ENCODE data around the gene OLFM2. TPM values are rescaled to one million over a fixed set of nuclear protein-coding genes. Genes with fewer than 3 reads are reported as not detected.

OLFM2 gene
- total RNA-seq, 1 experiment from 2014 or later, result 3.4 TPM

DNA sequence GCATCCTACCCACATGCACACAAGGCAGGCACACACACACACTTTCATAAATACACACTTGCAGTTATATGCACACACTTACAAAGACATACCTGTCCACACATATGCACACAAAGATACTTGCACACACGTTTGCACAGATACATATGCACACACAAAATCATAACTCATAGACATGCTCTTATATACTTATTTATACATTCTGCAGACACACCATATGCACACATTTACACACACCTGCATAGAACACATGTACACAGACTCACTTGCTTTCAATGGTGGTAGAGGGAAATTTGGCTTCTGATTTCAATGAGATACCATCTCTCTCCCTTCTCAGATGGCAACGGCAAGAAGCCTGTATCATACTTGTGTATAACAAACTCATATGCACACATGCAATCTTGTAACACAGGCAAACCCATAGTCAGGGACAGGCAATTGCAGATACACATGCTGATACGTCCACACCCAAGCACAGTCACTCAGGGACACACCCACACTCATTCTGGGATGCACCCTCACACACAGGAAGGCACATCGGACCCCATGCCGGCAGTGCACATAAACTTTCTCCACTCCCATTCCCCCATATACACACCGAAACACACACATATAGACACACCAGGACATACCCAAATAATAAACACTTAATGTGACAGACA, 24.7 kb downstream of the OLFM2 start:
- no peak overlapping the region for H3K4me2 ChIP-seq
- TF ChIP-seq EZH2 (IDR thresholded peaks at IDR 0.05; ENCODE audit: low read depth), result no peak
- TF ChIP-seq, protein P1, sequence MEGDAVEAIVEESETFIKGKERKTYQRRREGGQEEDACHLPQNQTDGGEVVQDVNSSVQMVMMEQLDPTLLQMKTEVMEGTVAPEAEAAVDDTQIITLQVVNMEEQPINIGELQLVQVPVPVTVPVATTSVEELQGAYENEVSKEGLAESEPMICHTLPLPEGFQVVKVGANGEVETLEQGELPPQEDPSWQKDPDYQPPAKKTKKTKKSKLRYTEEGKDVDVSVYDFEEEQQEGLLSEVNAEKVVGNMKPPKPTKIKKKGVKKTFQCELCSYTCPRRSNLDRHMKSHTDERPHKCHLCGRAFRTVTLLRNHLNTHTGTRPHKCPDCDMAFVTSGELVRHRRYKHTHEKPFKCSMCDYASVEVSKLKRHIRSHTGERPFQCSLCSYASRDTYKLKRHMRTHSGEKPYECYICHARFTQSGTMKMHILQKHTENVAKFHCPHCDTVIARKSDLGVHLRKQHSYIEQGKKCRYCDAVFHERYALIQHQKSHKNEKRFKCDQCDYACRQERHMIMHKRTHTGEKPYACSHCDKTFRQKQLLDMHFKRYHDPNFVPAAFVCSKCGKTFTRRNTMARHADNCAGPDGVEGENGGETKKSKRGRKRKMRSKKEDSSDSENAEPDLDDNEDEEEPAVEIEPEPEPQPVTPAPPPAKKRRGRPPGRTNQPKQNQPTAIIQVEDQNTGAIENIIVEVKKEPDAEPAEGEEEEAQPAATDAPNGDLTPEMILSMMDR (conservative IDR thresholded peaks at IDR 0.05), result no peak
- peaks cover 4% of the 10 kb centered on the region; the same call in 1 of the 2 replicates for H3K27me3 ChIP-seq (ENCODE audit: insufficient read depth, low read depth)
- H3K9me3 ChIP-seq (ENCODE audit: insufficient read depth, low read depth), result no peaks in the 10 kb centered on the region
- DNase-seq, result no peak
- H3K4me3 ChIP-seq, result no peak overlapping the region
- H2AFZ ChIP-seq, result no peak overlapping the region
- no peaks in the 10 kb centered on the region for H3K4me1 ChIP-seq (replicated peaks; ENCODE audit: insufficient read depth)
- no peaks in the 10 kb centered on the region for H3K9me2 ChIP-seq (ENCODE audit: insufficient read depth)
- CTCF ChIA-PET, result no interaction called here
- intact Hi-C loops (cut with micrococcal nuclease; ENCODE audit: unreplicated experiment), result loop anchor here (5.0 to 10.0 kb wide), 2 partner anchors 64 to 287 kb away; partner anchors contain the start of gene ZNF561
- H3F3A ChIP-seq (ENCODE audit: insufficient read depth, low read depth), result peaks cover 15% of the 10 kb centered on the region; the same call in 1 of the 2 replicates
- no peaks in the 10 kb centered on the region for H3K79me2 ChIP-seq (ENCODE audit: low read depth)
- no TSS peak for BruUV-seq (replicated peaks)
- H4K20me1 ChIP-seq (ENCODE audit: insufficient read depth), result no peaks in the 10 kb centered on the region
- H3K36me3 ChIP-seq (ENCODE audit: low read depth), result no peaks in the 10 kb centered on the region
- H3K27ac ChIP-seq, result no peak overlapping the region
- POLR2A ChIA-PET (ENCODE audit: unreplicated experiment), result no interaction called here

DNA sequence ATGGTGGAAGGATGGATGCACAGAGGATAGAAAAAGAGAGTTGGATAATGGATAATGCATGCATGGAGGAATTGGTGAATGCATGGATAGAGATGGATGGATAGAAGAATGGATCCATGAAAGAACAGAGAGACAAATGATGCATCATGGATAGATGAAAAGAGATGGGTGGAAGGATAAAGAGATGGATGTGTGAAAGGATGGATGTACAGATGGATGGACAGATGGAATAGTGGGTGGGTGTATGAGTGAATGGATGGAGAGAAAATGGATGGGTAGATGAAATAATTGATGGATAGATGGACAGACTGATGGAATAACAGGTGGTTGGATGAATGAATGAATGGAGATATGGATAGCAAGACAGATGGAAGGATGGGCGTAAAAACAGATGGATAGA, 25.7 kb downstream of the OLFM2 start:
- no peak overlapping the region for H2AFZ ChIP-seq
- peaks cover 4% of the 10 kb centered on the region; the same call in 1 of the 2 replicates for H3K27me3 ChIP-seq (ENCODE audit: insufficient read depth, low read depth)
- H3K4me2 ChIP-seq, result no peak overlapping the region
- H3F3A ChIP-seq (ENCODE audit: insufficient read depth, low read depth), result peaks cover 9% of the 10 kb centered on the region; the same call in 1 of the 2 replicates
- H3K9me3 ChIP-seq (ENCODE audit: insufficient read depth, low read depth), result no peaks in the 10 kb centered on the region
- CTCF ChIA-PET, result no interaction called here
- TF ChIP-seq EZH2 (IDR thresholded peaks at IDR 0.05; ENCODE audit: low read depth), result no peak
- TF ChIP-seq, protein P1 (conservative IDR thresholded peaks at IDR 0.05), result no peak
- no peak for DNase-seq
- no peaks in the 10 kb centered on the region for H3K36me3 ChIP-seq (ENCODE audit: low read depth)
- no peaks in the 10 kb centered on the region for H3K79me2 ChIP-seq (ENCODE audit: low read depth)
- H3K27ac ChIP-seq, result no peak overlapping the region
- POLR2A ChIA-PET (ENCODE audit: unreplicated experiment), result no interaction called here
- H3K4me1 ChIP-seq (replicated peaks; ENCODE audit: insufficient read depth), result no peaks in the 10 kb centered on the region
- intact Hi-C loops (cut with micrococcal nuclease; ENCODE audit: unreplicated experiment), result loop anchor here (5.0 to 10.0 kb wide), 2 partner anchors 63 to 286 kb away; partner anchors contain the start of gene ZNF561
- no peak overlapping the region for H3K4me3 ChIP-seq
- no peaks in the 10 kb centered on the region for H4K20me1 ChIP-seq (ENCODE audit: insufficient read depth)
- BruUV-seq (replicated peaks), result no TSS peak
- no peaks in the 10 kb centered on the region for H3K9me2 ChIP-seq (ENCODE audit: insufficient read depth)

DNA sequence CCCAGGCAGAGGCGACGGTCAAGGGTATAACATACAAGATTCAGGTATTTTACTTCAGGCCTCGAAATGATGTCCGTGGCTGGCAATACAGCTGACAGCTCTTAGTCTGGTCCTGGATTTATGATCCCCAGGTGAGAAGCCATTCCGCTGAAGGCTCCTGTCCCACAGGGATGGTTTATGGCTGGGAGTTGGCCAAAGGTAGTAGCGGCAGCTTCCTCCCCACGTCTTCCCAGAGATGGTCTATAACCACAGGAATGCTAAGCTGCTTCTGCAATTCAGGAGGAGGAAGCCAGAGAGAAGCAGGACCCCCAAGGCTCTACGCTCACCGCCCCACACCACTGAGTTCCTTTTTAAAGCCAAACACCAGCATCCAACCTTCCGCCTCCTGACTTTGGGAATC, 27.1 kb downstream of the OLFM2 start:
- BruUV-seq (replicated peaks), result no TSS peak
- Histone ChIP-seq H3K9me3 (ENCODE audit: insufficient read depth, low read depth) (no peaks in the 10 kb centered on the region), H3K36me3 (ENCODE audit: low read depth) (no peaks in the 10 kb centered on the region), H3K4me2 (no peak overlapping the region), H3F3A (ENCODE audit: insufficient read depth, low read depth) (0 out of 2 replicates have a peak, but pooled peaks cover 4% of the 10 kb centered on the region), H3K9me2 (ENCODE audit: insufficient read depth) (no peaks in the 10 kb centered on the region), H2AFZ (no peak overlapping the region), H3K79me2 (ENCODE audit: low read depth) (no peaks in the 10 kb centered on the region), H3K4me1 (replicated peaks; ENCODE audit: insufficient read depth) (no peaks in the 10 kb centered on the region), H3K27me3 (ENCODE audit: insufficient read depth, low read depth) (peaks cover 4% of the 10 kb centered on the region; the same call in 1 of the 2 replicates), H4K20me1 (ENCODE audit: insufficient read depth) (no peaks in the 10 kb centered on the region), H3K4me3 (no peak overlapping the region), H3K27ac (no peak overlapping the region)
- ChIA-PET POLR2A (ENCODE audit: unreplicated experiment) (no interaction called here), CTCF (no interaction called here)
- TF ChIP-seq EZH2 (IDR thresholded peaks at IDR 0.05; ENCODE audit: low read depth), result no peak
- TF ChIP-seq, protein P1 (conservative IDR thresholded peaks at IDR 0.05), result no peak
- DNase-seq, result no peak
- intact Hi-C loops (cut with micrococcal nuclease; ENCODE audit: unreplicated experiment), result no loop called here
